ENCODE data around the gene POU3F1.
A peak's percentile ranks its signal among the peaks of the same experiment; 100 is the strongest.

POU3F1 gene

DNA sequence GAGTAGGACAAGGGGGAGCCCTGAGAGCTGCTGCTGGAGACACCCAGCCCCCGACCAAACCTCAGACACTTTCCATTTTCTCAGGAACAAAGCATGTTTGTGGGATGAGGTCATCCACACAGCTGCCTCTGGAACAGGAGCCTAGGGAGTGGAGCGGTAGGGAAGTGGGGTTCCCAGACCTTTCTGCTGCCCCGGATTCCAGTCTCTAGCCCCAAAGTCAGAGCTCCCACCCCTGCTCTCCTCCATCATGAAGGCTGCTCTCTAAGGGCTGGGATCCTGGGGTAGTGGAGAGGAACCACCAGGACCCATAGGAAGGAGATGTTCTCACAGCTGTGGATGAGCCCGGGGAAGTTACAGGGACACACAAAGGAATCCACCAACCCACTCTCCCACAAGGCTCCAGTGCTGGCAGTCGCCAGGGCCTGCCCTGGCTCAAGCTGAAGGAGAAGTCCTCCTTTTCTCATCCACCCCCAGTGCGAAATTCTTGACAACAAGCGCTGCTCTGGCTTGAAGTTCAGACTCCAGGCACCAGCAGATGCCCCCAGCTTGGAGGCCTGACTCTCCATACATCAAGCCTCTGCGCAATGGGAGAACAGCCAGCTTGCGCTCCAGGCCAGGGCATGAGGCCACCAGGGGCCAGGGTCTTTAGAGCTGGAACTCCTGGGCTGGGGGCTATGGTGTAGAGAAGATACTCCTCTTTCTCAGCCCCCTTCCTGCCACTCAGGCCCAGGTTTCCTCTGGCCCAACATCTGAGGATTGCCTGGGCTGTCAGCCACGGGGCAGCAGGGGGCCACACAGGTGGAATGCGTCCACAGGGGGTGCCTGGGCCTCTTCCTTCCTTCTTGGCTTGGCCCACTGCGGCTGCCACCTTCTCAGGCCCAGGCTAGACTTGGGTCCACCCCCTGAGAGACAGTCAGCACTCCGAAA lies 45.8 kb downstream of the POU3F1 start:
- TF ChIP-seq, protein P1, sequence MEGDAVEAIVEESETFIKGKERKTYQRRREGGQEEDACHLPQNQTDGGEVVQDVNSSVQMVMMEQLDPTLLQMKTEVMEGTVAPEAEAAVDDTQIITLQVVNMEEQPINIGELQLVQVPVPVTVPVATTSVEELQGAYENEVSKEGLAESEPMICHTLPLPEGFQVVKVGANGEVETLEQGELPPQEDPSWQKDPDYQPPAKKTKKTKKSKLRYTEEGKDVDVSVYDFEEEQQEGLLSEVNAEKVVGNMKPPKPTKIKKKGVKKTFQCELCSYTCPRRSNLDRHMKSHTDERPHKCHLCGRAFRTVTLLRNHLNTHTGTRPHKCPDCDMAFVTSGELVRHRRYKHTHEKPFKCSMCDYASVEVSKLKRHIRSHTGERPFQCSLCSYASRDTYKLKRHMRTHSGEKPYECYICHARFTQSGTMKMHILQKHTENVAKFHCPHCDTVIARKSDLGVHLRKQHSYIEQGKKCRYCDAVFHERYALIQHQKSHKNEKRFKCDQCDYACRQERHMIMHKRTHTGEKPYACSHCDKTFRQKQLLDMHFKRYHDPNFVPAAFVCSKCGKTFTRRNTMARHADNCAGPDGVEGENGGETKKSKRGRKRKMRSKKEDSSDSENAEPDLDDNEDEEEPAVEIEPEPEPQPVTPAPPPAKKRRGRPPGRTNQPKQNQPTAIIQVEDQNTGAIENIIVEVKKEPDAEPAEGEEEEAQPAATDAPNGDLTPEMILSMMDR (IDR thresholded peaks at IDR 0.05; ENCODE audit: low read depth, low read length, missing control alignments): no peak
- peak overlapping the region; percentile 12 for H3K4me3 ChIP-seq (ENCODE audit: low read depth, low read length)
- DNase-seq (ENCODE audit: low read depth): peak; percentile 88
- in situ Hi-C loops (cut with HindIII; ENCODE audit: low sequenced_read_pairs): no loop called here

GRCh38 chr1:38000233-38000528 lies 46.4 kb downstream of the POU3F1 start:
- TF ChIP-seq, protein P1 (IDR thresholded peaks at IDR 0.05; ENCODE audit: low read depth, low read length, missing control alignments): no peak
- in situ Hi-C loops (cut with HindIII; ENCODE audit: low sequenced_read_pairs): no loop called here
- no peak for DNase-seq (ENCODE audit: low read depth)
- H3K4me3 ChIP-seq (ENCODE audit: low read depth, low read length): peak overlapping the region; percentile 4

- in situ Hi-C loops (cut with HindIII; ENCODE audit: low sequenced_read_pairs): no loop called here
- no peak for DNase-seq (ENCODE audit: low read depth)
- H3K4me3 ChIP-seq (ENCODE audit: low read depth, low read length): peak overlapping the region; percentile 4
- TF ChIP-seq, protein P1 (IDR thresholded peaks at IDR 0.05; ENCODE audit: low read depth, low read length, missing control alignments): no peak
Observed at GRCh38 chr1:37999430-38000232, 47.0 kb downstream of the POU3F1 start.

DNA sequence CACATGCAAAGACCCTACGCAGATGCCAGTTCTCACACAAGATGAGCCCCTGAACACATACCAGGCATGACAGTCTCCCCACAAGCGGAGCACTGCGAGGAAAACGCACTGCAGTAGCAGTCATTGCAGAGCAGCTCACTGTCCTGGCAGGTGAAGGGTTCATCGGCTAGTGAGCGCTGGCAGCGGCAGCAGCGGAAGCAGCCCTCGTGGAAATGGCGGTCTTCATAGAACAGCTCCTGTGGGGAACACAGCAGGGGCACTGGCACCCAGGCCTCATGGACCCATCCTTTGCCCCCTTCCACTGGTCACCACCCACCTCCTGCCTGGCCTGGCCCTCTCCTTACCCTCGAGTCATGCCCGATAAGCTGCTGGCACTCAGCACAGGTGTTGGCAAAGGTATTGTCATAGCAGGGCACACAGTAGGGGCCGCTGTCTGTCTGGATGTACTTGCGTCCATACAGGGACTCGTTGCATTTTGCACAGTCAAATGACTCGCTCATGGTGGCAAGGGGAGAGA lies 47.6 kb downstream of the POU3F1 start:
- in situ Hi-C loops (cut with HindIII; ENCODE audit: low sequenced_read_pairs): no loop called here
- no peak overlapping the region for H3K4me3 ChIP-seq (ENCODE audit: low read depth, low read length)
- TF ChIP-seq, protein P1 (IDR thresholded peaks at IDR 0.05; ENCODE audit: low read depth, low read length, missing control alignments): no peak
- no peak for DNase-seq (ENCODE audit: low read depth)

GRCh38 chr1:37998089-37998808 lies 48.3 kb downstream of the POU3F1 start:
- TF ChIP-seq, protein P1 (IDR thresholded peaks at IDR 0.05; ENCODE audit: low read depth, low read length, missing control alignments): no peak
- DNase-seq (ENCODE audit: low read depth): no peak
- no peak overlapping the region for H3K4me3 ChIP-seq (ENCODE audit: low read depth, low read length)
- in situ Hi-C loops (cut with HindIII; ENCODE audit: low sequenced_read_pairs): no loop called here
